ENCODE data around the gene KCNG1.

The KCNG1 gene

GRCh38 chr20:51004781-51005180 lies 18.1 kb downstream of the KCNG1 start:
- Histone ChIP-seq H3K9ac (no peak overlapping the region), H4K20me1 (no peaks in the 10 kb centered on the region), H3K27me3 (no peaks in the 10 kb centered on the region), H3K27ac (no peak overlapping the region), H3K4me1 (no peaks in the 10 kb centered on the region), H3K9me3 (no peaks in the 10 kb centered on the region), H3K4me3 (no peak overlapping the region), H3K4me2 (no peak overlapping the region), H3K36me3 (peaks cover 71% of the 10 kb centered on the region)
- no peak for TF ChIP-seq Cebpa-rat (IDR thresholded peaks at IDR 0.05)

- H3K36me3 ChIP-seq, result peaks cover 66% of the 10 kb centered on the region
- H3K4me1 ChIP-seq, result no peaks in the 10 kb centered on the region
- no peaks in the 10 kb centered on the region for H3K9me3 ChIP-seq
- H3K27me3 ChIP-seq, result no peaks in the 10 kb centered on the region
- H3K9ac ChIP-seq, result no peak overlapping the region
- no peaks in the 10 kb centered on the region for H4K20me1 ChIP-seq
- no peak overlapping the region for H3K4me2 ChIP-seq
- no peak for TF ChIP-seq Cebpa-rat (IDR thresholded peaks at IDR 0.05)
- H3K27ac ChIP-seq, result no peak overlapping the region
- H3K4me3 ChIP-seq, result no peak overlapping the region
Observed at GRCh38 chr20:51004305-51004727, 18.6 kb downstream of the KCNG1 start.

GRCh38 chr20:51003753-51004152 lies 19.2 kb downstream of the KCNG1 start:
- H3K27ac ChIP-seq, result no peak overlapping the region
- no peak overlapping the region for H3K4me2 ChIP-seq
- no peaks in the 10 kb centered on the region for H4K20me1 ChIP-seq
- no peaks in the 10 kb centered on the region for H3K27me3 ChIP-seq
- H3K9me3 ChIP-seq, result no peaks in the 10 kb centered on the region
- no peak overlapping the region for H3K4me3 ChIP-seq
- H3K4me1 ChIP-seq, result no peaks in the 10 kb centered on the region
- peaks cover 60% of the 10 kb centered on the region for H3K36me3 ChIP-seq
- TF ChIP-seq Cebpa-rat (IDR thresholded peaks at IDR 0.05), result no peak
- H3K9ac ChIP-seq, result no peak overlapping the region

GRCh38 chr20:51002633-51003032 lies 20.3 kb downstream of the KCNG1 start:
- Histone ChIP-seq H3K36me3 (peaks cover 53% of the 10 kb centered on the region), H3K4me1 (no peaks in the 10 kb centered on the region), H3K4me3 (no peak overlapping the region), H3K9ac (no peak overlapping the region), H4K20me1 (no peaks in the 10 kb centered on the region), H3K27ac (no peak overlapping the region), H3K27me3 (no peaks in the 10 kb centered on the region), H3K9me3 (no peaks in the 10 kb centered on the region), H3K4me2 (no peak overlapping the region)
- no peak for TF ChIP-seq Cebpa-rat (IDR thresholded peaks at IDR 0.05)

DNA sequence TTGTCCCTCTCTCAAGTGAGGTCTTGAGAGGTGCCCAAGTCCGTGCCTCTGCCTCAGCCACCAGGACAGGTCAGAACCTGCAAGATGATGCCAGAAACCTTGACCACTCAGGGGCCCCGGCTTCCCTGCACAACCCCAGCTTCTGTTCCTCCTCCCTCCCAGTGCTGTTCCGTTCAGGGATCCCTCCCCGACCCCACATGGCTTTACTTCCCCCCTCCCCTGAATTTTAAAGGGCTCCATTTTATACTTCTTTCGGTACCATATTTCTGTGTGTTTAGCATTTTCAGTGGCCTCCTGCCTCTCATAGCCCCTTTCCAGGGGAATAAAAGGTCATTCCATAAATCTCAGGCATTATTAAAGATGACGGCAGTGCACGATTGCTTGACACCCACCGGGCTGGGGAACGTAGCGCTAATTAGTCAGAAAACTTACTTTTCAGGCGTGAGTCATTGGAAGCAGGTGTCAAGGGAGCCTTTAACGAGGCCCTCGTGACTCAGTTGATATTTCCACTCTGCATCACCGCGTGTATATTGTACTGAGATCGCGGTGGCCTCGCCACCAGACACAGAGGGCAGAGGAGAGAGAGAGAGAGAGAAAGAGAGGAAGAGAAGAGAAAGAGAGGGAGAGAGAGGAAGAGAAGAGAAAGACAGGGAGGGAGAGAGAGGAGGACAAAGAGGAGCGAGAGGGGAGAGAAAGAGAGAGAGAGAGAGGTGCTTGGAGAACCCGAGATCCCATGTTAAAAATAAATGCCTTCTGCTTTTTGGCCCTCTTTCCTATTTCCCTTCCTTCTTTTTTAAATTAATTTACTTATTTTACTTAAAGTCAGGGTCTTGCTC lies 21.3 kb downstream of the KCNG1 start:
- Histone ChIP-seq H3K4me3 (no peak overlapping the region), H3K4me1 (peaks cover 4% of the 10 kb centered on the region), H3K9me3 (no peaks in the 10 kb centered on the region), H3K27ac (no peak overlapping the region), H3K4me2 (no peak overlapping the region), H3K36me3 (peaks cover 43% of the 10 kb centered on the region), H4K20me1 (no peaks in the 10 kb centered on the region), H3K27me3 (no peaks in the 10 kb centered on the region), H3K9ac (no peak overlapping the region)
- no peak for TF ChIP-seq Cebpa-rat (IDR thresholded peaks at IDR 0.05)

- Histone ChIP-seq H3K27me3 (no peaks in the 10 kb centered on the region), H4K20me1 (no peaks in the 10 kb centered on the region), H3K9ac (no peak overlapping the region), H3K4me2 (no peak overlapping the region), H3K4me1 (peaks cover 20% of the 10 kb centered on the region), H3K27ac (no peak overlapping the region), H3K9me3 (no peaks in the 10 kb centered on the region), H3K4me3 (no peak overlapping the region), H3K36me3 (peaks cover 21% of the 10 kb centered on the region)
- no peak for TF ChIP-seq Cebpa-rat (IDR thresholded peaks at IDR 0.05)
Observed at GRCh38 chr20:50999355-50999754, 23.6 kb downstream of the KCNG1 start.

DNA sequence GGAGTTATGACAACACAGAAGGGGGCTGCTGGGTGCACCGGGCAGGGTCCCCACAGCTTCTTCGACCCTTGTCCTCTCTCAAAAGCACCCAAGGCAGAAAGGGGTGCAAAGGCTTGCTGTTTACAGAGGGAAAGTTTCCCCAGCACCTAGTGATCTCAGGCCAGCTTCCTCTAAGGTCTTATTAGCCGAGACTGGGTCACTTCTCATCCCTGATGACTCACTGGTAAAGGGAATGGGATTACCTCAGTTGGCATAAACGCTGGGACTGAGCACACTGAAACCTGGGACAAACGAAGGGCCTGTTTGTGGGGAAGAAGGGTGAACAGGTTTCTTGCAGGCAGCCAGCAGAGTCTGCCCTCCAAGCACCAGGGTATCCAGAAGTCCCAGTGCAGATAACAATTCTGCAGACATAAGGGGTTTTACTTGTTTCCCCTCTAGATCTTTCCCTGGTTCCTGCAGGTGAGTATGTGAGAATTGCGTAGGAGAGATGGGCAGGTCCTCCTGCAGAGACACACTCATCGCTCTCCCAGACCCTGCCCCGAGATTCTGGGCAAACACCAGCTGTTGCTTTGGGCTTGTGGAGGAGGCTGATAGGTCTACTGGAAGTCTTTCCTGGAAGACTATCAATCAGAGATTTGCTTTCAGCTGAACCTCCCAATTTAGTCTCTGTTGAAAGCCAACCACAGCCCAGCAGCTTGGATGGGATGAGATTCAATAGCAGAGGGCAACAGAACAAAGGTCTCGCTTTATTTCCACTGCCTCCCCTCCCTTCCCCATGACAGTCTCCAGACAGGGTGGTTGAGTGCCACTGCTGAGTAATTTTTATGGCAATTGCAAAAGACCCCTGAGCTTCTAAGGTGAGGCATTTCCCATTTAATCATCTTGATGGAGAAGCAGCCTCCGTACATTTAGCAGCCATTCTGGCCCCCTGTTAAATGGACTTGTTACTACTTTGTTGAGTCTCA lies 25.7 kb downstream of the KCNG1 start:
- Histone ChIP-seq H3K9me3 (no peaks in the 10 kb centered on the region), H4K20me1 (no peaks in the 10 kb centered on the region), H3K4me2 (peak overlapping the region; percentile 52), H3K36me3 (0 out of 2 replicates have a peak, but pooled peaks cover 2% of the 10 kb centered on the region), H3K4me1 (peaks cover 20% of the 10 kb centered on the region), H3K27ac (no peak overlapping the region), H3K9ac (no peak overlapping the region), H3K27me3 (no peaks in the 10 kb centered on the region), H3K4me3 (no peak overlapping the region)
- no peak for TF ChIP-seq Cebpa-rat (IDR thresholded peaks at IDR 0.05)

- Histone ChIP-seq H3K27ac (no peak overlapping the region), H3K4me1 (peaks cover 20% of the 10 kb centered on the region), H3K4me2 (peak overlapping the region; percentile 13; the same call in 1 of the 2 replicates), H3K9ac (no peak overlapping the region), H3K27me3 (no peaks in the 10 kb centered on the region), H4K20me1 (no peaks in the 10 kb centered on the region), H3K36me3 (no peaks in the 10 kb centered on the region), H3K4me3 (no peak overlapping the region), H3K9me3 (no peaks in the 10 kb centered on the region)
- no peak for TF ChIP-seq Cebpa-rat (IDR thresholded peaks at IDR 0.05)
Observed at GRCh38 chr20:50995506-50995905, 27.4 kb downstream of the KCNG1 start.

DNA sequence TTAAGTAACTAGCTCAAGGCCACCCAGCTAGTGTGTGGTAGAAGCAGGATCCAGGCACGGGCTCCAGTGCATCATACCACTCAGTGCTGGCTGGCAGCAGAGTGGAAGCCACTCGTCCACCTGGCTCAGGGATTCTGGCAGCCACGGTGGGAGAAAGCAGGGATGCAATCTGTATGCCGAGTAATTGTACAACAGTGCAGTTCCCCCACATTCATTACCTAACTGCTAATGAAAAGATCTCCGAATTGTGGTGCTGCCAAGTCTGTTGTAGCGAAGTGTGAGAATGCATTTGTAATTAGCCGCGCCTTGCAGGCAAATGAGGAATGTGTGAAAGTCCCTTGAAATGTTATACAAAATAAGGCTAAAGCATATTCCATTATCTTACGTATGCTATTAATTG lies 29.0 kb downstream of the KCNG1 start:
- no peaks in the 10 kb centered on the region for H3K27me3 ChIP-seq
- H3K4me1 ChIP-seq, result peaks cover 20% of the 10 kb centered on the region
- H3K4me3 ChIP-seq, result no peak overlapping the region
- no peaks in the 10 kb centered on the region for H4K20me1 ChIP-seq
- no peaks in the 10 kb centered on the region for H3K36me3 ChIP-seq
- H3K4me2 ChIP-seq, result no peak overlapping the region
- no peak overlapping the region for H3K27ac ChIP-seq
- no peaks in the 10 kb centered on the region for H3K9me3 ChIP-seq
- H3K9ac ChIP-seq, result no peak overlapping the region
- no peak for TF ChIP-seq Cebpa-rat (IDR thresholded peaks at IDR 0.05)
